OCI-LY1 (cell line): ENCODE data around the gene GPLD1.

Experiments used
- H2AFZ ChIP-seq: fragments of 200-600 bp; sonication (generic), shearing (Covaris generic); 2 replicates; pipeline ENCODE4 v1.6.0; 2014; ENCODE audit warnings: antibody characterized with exemption, mild to moderate bottlenecking, low read length
- H3F3A ChIP-seq: fragments of 200-600 bp; sonication (generic), shearing (Covaris generic); 2 replicates; pipeline ENCODE4 v1.6.0; 2014; ENCODE audit warnings: mild to moderate bottlenecking, antibody characterized with exemption, low read length, moderate library complexity; ENCODE audit not compliant: insufficient read depth
- H3K27ac ChIP-seq: fragments of 200-600 bp; sonication (generic); 2 replicates; pipeline ENCODE4 v1.5.1; 2014; ENCODE audit warnings: low read length, mixed run types, mild to moderate bottlenecking, low read depth; ENCODE audit not compliant: poor library complexity, severe bottlenecking
- H3K27me3 ChIP-seq: fragments of 200-600 bp; sonication (generic); 2 replicates; pipeline ENCODE4 v1.6.0; 2014; ENCODE audit warnings: antibody characterized with exemption, mild to moderate bottlenecking, low read length, moderate library complexity; ENCODE audit not compliant: insufficient read depth
- H3K36me3 ChIP-seq: fragments of 200-600 bp; sonication (generic); 2 replicates; pipeline ENCODE4 v1.6.1; 2014; ENCODE audit warnings: mild to moderate bottlenecking, antibody characterized with exemption, low read length, moderate library complexity, mixed read lengths; ENCODE audit not compliant: insufficient read depth
- H3K4me1 ChIP-seq: fragments of 200-600 bp; sonication (generic); 2 replicates; pipeline ENCODE4 v1.5.1; 2014; ENCODE audit warnings: mild to moderate bottlenecking, low read length, moderate library complexity; ENCODE audit not compliant: insufficient read depth, severe bottlenecking
- H3K4me2 ChIP-seq: fragments of 200-600 bp; sonication (generic), shearing (Covaris generic); 2 replicates; pipeline ENCODE4 v1.6.1; 2014; ENCODE audit warnings: low read length
- H3K4me3 ChIP-seq: fragments of 200-600 bp; sonication (generic); 2 replicates; pipeline ENCODE4 v1.5.1; 2014; ENCODE audit warnings: low read length, low read depth, mild to moderate bottlenecking, mixed read lengths; ENCODE audit not compliant: poor library complexity, severe bottlenecking
- H3K79me2 ChIP-seq: fragments of 200-600 bp; shearing (Covaris generic); 2 replicates; pipeline ENCODE4 v1.6.1; 2016; ENCODE audit warnings: mixed run types, low read length, mixed read lengths; ENCODE audit not compliant: insufficient read depth
- H3K9ac ChIP-seq: fragments of 200-600 bp; sonication (generic), shearing (Covaris generic); 2 replicates; pipeline ENCODE4 v1.6.1; 2014; ENCODE audit warnings: mild to moderate bottlenecking, low read length, mixed read lengths
- H3K9me2 ChIP-seq: fragments of 200-600 bp; sonication (generic), shearing (Covaris generic); 2 replicates; pipeline ENCODE4 v1.6.1; 2014; ENCODE audit warnings: low read depth, mild to moderate bottlenecking, low read length, mixed read lengths
- H3K9me3 ChIP-seq: fragments of 200-600 bp; shearing (Covaris generic); 2 replicates; pipeline ENCODE4 v1.6.1; 2014; ENCODE audit warnings: low read length, mixed read lengths
- H4K20me1 ChIP-seq: fragments of 200-600 bp; sonication (generic), shearing (Covaris generic); 2 replicates; pipeline ENCODE4 v1.6.0; 2016; ENCODE audit warnings: mild to moderate bottlenecking, low read length; ENCODE audit not compliant: insufficient read depth
- EZH2 ChIP-seq: fragments of 200-600 bp; sonication (generic), shearing (Covaris generic); IDR thresholded peaks from 2 replicates; pipeline ENCODE4 v1.8.0; 2017; ENCODE audit warnings: borderline replicate concordance, mixed run types, mild to moderate bottlenecking, antibody characterized with exemption, low read length, moderate library complexity, mixed read lengths
- TF ChIP-seq, protein P1 (sequence below): fragments of 200-600 bp; sonication (generic), shearing (Covaris generic); IDR thresholded peaks from 2 replicates; pipeline ENCODE4 v1.5.1; 2017; ENCODE audit warnings: mild to moderate bottlenecking, antibody characterized with exemption, low read length, moderate library complexity, mixed read lengths

GPLD1 gene

GRCh38 chr6:24451581-24452388 is 37.6 kb downstream of the GPLD1 start:
- Histone ChIP-seq H3K27me3 (no peaks in the 10 kb centered on the region), H4K20me1 (no peaks in the 10 kb centered on the region), H3K36me3 (peaks cover 3% of the 10 kb centered on the region; the same call in 1 of the 2 replicates), H3K4me3 (no peak overlapping the region), H3K9ac (no peak overlapping the region), H3K4me2 (no peak overlapping the region), H3K27ac (no peak overlapping the region), H3F3A (no peaks in the 10 kb centered on the region), H3K9me3 (no peaks in the 10 kb centered on the region), H3K4me1 (no peaks in the 10 kb centered on the region), H2AFZ (no peak overlapping the region), H3K79me2 (no peaks in the 10 kb centered on the region), H3K9me2 (no peaks in the 10 kb centered on the region)
- TF ChIP-seq, protein P1, sequence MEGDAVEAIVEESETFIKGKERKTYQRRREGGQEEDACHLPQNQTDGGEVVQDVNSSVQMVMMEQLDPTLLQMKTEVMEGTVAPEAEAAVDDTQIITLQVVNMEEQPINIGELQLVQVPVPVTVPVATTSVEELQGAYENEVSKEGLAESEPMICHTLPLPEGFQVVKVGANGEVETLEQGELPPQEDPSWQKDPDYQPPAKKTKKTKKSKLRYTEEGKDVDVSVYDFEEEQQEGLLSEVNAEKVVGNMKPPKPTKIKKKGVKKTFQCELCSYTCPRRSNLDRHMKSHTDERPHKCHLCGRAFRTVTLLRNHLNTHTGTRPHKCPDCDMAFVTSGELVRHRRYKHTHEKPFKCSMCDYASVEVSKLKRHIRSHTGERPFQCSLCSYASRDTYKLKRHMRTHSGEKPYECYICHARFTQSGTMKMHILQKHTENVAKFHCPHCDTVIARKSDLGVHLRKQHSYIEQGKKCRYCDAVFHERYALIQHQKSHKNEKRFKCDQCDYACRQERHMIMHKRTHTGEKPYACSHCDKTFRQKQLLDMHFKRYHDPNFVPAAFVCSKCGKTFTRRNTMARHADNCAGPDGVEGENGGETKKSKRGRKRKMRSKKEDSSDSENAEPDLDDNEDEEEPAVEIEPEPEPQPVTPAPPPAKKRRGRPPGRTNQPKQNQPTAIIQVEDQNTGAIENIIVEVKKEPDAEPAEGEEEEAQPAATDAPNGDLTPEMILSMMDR = no peak
- no peak for TF ChIP-seq EZH2

GRCh38 chr6:24448828-24449525 is 40.4 kb downstream of the GPLD1 start:
- peaks cover 3% of the 10 kb centered on the region; the same call in 1 of the 2 replicates for H3K36me3 ChIP-seq
- H3K4me1 ChIP-seq = no peaks in the 10 kb centered on the region
- H3F3A ChIP-seq = no peaks in the 10 kb centered on the region
- H4K20me1 ChIP-seq = no peaks in the 10 kb centered on the region
- no peaks in the 10 kb centered on the region for H3K9me2 ChIP-seq
- no peak overlapping the region for H3K9ac ChIP-seq
- no peak overlapping the region for H3K27ac ChIP-seq
- no peaks in the 10 kb centered on the region for H3K9me3 ChIP-seq
- H3K79me2 ChIP-seq = no peaks in the 10 kb centered on the region
- H3K4me3 ChIP-seq = no peak overlapping the region
- H3K4me2 ChIP-seq = no peak overlapping the region
- TF ChIP-seq, protein P1 = no peak
- no peak for TF ChIP-seq EZH2
- H2AFZ ChIP-seq = no peak overlapping the region
- H3K27me3 ChIP-seq = no peaks in the 10 kb centered on the region

- no peaks in the 10 kb centered on the region for H3F3A ChIP-seq
- no peaks in the 10 kb centered on the region for H3K36me3 ChIP-seq
- H4K20me1 ChIP-seq = no peaks in the 10 kb centered on the region
- no peak overlapping the region for H2AFZ ChIP-seq
- H3K27me3 ChIP-seq = no peaks in the 10 kb centered on the region
- TF ChIP-seq, protein P1 = no peak
- no peak for TF ChIP-seq EZH2
- H3K9ac ChIP-seq = no peak overlapping the region
- H3K27ac ChIP-seq = no peak overlapping the region
- no peaks in the 10 kb centered on the region for H3K9me3 ChIP-seq
- H3K4me2 ChIP-seq = no peak overlapping the region
- no peaks in the 10 kb centered on the region for H3K9me2 ChIP-seq
- H3K4me1 ChIP-seq = no peaks in the 10 kb centered on the region
- H3K79me2 ChIP-seq = no peaks in the 10 kb centered on the region
- H3K4me3 ChIP-seq = no peak overlapping the region
Measured at GRCh38 chr6:24448396-24448795, 41.0 kb downstream of the GPLD1 start.
